ENCODE data around the gene CAMKK1.

- TF ChIP-seq, protein P1, sequence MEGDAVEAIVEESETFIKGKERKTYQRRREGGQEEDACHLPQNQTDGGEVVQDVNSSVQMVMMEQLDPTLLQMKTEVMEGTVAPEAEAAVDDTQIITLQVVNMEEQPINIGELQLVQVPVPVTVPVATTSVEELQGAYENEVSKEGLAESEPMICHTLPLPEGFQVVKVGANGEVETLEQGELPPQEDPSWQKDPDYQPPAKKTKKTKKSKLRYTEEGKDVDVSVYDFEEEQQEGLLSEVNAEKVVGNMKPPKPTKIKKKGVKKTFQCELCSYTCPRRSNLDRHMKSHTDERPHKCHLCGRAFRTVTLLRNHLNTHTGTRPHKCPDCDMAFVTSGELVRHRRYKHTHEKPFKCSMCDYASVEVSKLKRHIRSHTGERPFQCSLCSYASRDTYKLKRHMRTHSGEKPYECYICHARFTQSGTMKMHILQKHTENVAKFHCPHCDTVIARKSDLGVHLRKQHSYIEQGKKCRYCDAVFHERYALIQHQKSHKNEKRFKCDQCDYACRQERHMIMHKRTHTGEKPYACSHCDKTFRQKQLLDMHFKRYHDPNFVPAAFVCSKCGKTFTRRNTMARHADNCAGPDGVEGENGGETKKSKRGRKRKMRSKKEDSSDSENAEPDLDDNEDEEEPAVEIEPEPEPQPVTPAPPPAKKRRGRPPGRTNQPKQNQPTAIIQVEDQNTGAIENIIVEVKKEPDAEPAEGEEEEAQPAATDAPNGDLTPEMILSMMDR (IDR thresholded peaks at IDR 0.05) = no peak
- TF ChIP-seq POLR2A (IDR thresholded peaks at IDR 0.05) = no peak
These were observed 17.8 kb upstream of the CAMKK1 start for GRCh38 chr17:3910420-3911270.

Measured in esophagus squamous epithelium (tissue), 4 donors.